Upper lobe of left lung (tissue), 4 donors: Measurements from ENCODE around the gene CHRNA4.

ENCODE experiments used
- CTCF ChIP-seq, 6 experiments: fragments of 450-650 bp in 4 of 6; fragments of 200-600 bp in 2 of 6; sonication (generic) in 2 of 6; IDR thresholded peaks; one replicate each; pipeline ENCODE4 v1.5.1; 2016 to 2019; ENCODE audit warnings: antibody characterized with exemption in 6 of 6
- EP300 ChIP-seq, 4 donors: sonication (generic); formaldehyde crosslinking; IDR thresholded peaks; one replicate each; pipeline ENCODE4 v1.5.1; 2017; ENCODE audit warnings: antibody characterized with exemption in 4 of 4, control low read depth in 2 of 4
- POLR2A ChIP-seq, 4 donors: fragments of 450-650 bp; IDR thresholded peaks; one replicate each; pipeline ENCODE4 v1.5.1; 2016 to 2017; ENCODE audit warnings: antibody characterized with exemption in 4 of 4, mild to moderate bottlenecking in 2 of 4
- POLR2AphosphoS5 ChIP-seq, 2 donors: sonication (generic); formaldehyde crosslinking; IDR thresholded peaks; one replicate each; pipeline ENCODE4 v1.5.1; 2017; ENCODE audit warnings: antibody characterized with exemption in 2 of 2

- TF ChIP-seq CTCF (IDR thresholded peaks at IDR 0.05) (no peak), POLR2A (IDR thresholded peaks at IDR 0.05) (no peak), EP300 (IDR thresholded peaks at IDR 0.05) (no peak), POLR2AphosphoS5 (IDR thresholded peaks at IDR 0.05) (no peak)
These were observed 49.3 kb downstream of the CHRNA4 start for GRCh38 chr20:63311833-63312243.
